ENCODE results near the gene C1orf159.
"Not testable (repeated sequence)": the region's sequence is repeated elsewhere in the genome, so short reads cannot be mapped to it uniquely, and the experiment has no call there.

The C1orf159 gene

DNA sequence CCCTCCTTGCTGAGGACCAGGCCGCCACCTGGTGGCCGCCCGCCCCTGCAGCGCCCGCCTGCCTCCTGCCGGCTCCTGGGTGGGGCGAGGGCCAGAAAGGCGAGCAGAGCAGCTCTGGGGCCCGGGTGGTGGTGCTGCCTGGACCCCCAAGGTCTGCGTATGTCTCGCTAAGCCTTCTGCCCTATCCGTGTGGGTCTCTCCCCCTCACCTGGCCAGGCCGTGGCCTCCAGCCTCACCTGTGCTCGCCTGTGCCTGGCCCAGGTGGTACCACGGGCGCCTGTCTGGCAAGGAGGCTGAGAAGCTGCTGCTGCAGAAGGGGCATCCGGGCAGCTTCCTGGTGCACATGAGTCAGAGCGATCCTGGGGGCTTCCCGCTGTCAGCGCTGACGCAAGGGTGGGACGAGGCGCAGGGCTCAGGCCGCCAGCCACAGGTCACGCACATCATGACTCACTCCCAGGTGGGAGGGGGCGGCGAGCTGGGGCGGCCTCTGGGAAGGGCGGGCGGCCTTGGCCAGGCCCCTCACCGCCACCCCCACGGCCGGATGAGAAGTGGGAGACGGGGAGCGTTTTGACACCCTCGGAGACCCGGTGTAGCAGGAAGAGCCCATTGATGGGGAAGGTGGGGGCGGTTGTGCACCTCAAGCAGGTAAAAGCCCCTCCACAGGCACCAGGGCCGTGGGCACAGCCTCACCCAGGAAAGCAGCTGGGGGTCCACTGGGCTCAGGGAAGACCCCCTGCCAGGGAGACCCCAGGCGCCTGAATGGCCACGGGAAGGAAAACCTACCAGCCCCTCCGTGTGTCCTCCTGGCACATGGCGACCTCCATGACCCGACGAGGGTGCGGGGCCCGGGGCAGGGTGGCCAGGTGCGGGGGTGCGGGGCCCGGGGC is 51.7 kb downstream of the C1orf159 start:
- DNase-seq, result no peak

DNA sequence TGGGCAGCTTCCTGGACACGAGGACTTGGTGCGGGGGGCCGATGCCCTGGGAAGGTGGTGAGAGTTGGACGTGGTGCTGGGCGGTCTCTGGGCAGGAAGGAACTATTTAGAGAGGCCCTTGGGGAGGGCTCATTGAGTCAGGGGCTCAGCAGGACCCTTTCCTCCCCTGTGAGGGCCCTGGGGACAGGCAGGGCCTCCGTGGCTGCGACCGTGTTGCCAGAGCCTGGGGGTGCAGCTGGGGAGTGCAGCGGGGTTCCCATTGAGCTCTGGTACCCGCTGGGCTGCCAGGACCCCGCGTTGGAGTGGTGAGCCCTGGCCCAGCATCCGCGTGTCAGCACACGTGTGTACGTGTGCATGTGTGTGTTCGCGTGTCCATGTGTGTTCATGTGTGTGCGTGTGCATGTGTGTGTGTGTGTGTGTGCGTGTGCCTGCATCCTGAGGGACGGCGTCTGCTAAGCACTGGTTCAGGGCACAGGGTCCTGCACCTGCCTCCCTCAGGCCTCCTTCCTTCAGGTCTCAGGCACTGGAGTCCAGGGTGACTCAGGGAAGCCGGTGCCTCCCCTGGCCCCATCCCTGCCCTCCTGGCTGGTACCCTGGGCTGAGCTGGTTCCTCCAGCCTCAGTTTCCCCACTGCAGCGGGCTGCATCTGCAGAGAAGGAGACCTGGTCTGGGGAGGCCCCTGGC is 52.5 kb downstream of the C1orf159 start:
- DNase-seq, result no peak

DNA sequence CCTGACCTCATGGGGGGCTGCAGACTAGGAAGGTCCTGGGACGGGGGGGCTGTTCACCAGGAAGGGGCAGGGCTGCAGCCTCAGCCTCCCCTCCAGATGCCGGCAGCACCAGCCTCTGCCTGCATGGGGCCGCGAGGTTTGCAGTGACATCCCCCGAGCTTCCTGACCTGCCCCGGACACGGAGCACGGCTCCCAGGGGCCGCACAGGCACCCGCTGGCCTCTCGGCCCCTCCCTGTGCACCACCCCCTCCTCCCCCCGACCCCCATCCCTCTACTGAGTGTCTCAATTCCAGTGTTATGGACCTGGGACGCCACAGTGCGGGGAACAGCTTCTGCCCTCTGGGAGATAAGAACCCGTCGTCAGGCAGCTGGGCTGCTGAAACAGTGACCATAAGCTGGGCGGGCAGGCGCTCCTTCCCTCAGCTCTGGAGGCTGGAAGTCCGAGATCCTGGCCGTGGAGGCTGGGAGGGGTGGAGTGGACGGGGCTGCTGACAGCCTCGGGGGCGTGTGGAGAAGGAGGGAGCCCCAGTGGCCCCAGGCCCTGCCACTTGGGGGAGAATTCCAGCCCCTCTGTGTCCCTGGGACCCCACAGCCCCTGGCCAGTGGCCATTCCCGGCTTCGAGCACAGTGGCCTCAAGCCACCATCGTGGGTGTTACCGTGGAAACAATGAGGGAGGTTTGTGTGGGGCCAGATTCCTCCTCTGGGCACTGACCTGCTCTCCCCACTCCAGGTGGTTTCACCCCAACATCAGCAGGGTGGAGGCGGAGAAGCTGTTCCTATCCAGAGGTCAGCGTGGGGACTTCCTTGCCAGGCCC is 53.3 kb downstream of the C1orf159 start:
- no peak for DNase-seq

DNA sequence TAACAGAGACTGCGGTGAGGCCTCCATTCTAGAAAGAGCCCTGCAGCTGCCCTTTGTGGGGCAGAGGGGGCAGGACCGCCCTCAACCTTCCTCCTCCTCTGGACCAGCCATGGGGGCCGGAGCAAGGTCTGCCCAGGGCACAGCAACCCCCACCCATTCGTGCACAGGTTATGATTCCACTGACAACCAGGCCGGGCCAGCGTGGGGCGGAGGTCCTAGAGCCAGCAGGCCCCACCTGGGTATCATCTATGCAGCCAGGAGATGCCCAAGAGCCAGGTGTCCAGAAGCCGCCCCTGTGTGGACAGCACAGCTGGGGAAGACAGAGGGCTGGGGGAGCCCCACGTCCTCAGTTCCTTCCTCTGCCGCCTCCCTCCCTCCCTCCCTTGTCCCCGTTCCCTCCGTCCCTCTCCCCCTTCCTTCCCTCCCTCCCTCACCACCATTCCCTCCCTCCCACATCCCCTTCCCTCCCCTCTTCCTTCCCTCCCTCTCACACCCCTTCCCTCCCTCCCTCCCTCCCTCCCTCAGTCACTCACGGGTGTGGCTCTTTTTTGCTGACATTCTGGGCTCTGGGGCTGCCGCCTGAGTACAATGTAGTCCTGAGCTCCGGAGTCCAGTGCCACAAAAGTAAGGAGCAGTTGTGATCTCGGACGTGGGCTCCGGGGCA is 54.1 kb downstream of the C1orf159 start:
- DNase-seq, result no peak

DNA sequence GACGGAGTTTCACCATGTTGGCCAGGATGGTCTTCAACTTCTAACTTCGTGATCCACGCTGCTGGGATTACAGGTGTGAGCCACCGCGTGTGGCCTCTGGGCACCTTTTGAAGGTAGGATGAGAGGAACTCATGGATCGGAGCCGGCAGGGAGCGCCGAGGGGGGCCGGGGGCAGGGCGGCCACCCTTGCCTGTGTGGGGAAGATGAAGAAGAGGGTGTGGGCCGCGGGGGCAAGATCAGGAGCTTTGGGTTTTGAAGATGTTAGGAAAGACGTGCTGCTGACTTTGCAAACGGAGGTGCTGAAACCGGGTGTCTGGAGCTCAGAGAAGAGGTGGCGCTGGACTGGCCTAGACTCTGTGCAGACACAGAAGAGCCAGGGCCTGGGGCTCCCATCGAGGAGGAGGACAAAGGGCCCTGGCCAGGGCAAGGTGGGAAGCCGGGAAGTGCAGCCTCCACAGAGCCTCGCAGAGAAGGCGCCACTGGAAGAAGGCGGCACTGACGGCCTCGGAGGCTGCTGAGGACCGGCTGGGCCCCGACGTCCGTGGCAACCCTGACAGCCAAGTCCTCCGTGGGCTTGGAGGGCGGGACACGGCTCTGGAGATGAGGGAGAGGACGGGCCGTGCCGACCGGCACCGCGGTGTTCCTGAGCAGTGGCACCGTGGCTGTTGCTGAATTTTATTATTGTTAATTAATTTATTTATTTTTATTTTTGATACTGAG is 55.4 kb downstream of the C1orf159 start:
- DNase-seq, result no peak

DNA sequence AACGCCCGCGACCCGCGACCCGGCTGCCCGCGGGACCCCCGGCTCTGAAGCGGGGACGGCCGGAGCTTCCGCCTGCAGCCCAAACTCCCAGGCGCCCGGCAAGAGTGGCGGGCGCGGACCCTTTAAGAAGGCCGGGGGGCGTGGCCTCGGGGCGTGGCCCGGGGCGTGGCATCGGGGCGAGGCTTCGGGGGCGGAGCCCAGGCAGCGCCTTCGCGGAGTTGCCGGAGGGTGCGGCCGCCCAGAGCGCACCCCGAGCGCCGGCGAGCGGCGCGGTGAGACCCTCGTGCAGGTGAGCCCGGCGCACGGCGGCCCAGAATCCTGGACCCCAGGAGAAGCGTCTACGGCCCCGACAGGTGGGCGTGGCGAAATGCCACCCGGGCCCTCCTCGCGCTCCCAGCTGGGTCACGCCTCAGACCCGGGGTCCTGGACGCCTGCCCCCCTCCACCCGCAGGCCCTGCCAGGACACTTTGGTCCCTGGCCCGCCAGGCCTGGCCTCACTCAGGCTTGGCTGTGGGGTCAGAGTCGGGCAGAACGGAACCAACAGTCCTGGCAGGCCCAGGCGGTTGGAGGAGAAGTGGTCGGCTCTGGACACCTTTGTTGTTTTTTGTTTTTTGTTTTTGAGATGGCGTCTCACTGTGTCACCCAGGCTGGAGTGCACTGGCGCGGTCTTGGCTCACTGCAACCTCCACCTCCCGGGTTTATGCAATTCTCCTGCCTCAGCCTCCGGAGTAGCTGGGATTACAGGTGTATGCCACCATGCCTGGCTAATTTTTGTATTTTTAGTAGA is 56.2 kb downstream of the C1orf159 start:
- no peak for DNase-seq

DNA sequence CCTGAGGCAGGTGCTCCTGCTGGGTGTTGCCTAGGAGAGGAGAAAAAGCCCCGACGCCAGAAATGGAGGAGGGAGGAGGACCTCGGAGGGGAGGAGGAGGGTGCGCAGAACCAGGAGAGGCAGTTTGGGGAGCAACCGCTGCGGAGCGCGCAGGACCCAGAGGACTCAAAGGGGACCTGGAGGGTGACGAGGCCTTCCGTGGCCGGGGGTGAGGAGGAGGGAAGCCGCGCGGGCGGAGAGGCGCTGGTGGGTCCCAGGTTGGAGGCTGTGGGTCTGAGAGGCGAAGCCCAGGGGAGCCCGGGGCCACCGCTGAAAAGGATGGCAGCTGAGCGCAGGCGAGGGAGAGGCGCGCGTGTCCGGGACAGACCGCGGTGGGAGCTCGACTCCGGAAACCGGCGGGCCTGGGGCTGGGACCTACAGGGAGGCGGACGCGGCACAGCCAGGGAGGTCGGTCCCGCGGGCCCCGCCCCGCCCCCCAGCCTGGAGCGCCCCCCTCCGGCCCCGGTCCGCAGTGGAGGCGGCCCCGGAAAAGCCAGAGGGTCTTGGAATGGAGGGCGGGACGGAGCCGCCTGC is 56.9 kb downstream of the C1orf159 start:
- no peak for DNase-seq

DNA sequence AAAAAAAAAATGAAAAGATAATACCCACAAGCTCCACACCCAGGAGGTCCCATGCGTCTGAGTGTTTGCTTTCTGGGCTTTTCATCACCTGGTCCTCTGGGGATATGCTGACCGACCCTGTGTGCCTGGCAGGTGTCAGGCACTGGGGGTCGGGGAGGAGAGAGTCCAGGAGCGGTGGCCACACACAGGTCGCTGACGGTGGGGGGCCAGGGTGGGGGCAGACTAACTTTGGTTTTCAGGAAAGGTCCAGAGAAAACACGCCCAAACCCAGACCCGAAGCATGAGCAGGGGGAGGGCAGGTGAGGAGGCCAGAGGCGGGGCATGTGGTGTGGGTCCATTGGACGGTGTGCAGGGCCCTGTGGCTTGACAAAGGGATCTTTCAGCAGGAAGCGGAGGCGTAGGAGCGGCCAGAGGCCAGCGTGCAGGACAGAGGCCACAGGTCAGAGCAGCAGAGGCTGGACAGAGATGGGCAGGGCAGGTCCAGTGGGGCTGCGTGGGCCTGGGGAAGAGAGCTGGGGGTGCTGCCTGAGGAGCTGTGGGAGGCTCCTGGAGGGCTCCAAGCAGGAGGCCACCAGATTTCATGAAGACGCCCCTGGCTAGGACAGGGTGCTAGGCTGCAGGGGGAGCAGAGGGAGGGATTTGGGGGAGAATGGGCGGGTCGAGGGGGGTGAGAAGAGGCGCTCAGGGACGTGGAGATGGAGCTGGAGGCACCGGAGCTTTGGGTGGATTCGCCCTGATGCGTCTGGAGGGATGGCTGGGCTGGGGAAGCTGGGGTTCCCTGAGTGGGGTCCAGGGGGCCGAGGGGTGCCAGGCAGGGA is 57.6 kb downstream of the C1orf159 start:
- no peak for DNase-seq

DNA sequence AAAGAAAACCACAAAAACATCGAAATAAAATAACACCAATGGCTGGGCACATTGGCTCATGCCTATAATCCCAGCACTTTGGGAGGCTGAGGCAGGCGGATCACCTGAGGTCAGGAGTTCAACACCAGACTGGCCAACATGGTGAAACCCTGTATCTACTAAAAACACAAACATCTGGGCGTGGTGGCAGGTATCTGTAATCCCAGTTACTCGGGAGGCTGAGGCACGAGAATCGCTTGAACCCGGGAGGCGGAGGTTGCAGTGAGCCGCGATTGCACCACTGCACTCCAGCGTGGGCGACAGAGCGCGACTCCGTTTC is 58.2 kb downstream of the C1orf159 start:
- DNase-seq, result not testable (repeated sequence)

DNA sequence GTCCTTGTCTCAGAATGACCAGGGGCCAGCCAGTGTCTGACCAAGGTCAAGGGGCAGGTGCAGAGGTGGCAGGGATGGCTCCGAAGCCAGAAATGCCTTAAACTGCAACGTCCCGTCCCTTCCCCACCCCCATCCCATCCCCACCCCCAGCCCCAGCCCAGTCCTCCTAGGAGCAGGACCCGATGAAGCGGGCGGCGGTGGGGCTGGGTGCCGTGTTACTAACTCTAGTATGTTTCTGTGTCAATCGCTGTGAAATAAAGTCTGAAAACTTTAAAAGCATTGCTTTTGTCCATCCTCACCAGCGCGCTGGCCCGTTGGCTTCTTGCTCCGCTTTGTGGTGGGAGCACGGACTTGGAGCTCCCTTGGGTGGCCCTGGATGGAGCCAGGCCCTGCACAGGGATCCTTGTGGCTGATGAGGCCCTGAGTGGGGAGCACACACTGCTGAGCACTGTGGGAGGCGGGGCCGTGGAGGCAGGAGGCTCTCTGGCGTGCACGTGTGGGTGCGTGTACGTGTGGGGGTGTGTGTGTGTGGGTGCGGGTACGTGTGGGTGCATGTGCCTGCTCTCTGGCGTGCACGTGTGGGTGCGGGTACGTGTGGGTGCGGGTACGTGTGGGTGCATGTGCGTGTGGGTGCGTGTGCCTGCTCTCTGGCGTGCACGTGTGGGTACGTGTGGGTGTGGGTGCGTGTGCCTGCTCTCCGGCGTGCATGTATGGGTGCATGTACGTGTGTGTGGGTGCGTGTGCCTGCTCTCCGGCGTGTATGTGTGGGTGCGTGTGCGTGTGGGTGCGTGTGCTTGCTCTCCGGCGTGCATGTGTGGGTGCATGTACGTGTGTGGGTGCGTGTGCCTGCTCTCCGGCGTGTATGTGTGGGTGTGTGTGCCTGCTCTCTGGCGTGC is 59.8 kb downstream of the C1orf159 start:
- no peak for DNase-seq

DNA sequence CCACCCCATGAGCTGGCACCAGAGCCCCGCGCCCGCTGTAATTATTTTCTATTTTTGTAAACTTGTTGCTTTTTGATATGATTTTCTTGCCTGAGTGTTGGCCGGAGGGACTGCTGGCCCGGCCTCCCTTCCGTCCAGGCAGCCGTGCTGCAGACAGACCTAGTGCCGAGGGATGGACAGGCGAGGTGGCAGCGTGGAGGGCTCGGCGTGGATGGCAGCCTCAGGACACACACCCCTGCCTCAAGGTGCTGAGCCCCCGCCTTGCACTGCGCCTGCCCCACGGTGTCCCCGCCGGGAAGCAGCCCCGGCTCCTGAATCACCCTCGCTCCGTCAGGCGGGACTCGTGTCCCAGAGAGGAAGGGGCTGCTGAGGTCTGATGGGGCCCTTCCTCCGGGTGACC is 60.9 kb downstream of the C1orf159 start:
- DNase-seq, result no peak

DNA sequence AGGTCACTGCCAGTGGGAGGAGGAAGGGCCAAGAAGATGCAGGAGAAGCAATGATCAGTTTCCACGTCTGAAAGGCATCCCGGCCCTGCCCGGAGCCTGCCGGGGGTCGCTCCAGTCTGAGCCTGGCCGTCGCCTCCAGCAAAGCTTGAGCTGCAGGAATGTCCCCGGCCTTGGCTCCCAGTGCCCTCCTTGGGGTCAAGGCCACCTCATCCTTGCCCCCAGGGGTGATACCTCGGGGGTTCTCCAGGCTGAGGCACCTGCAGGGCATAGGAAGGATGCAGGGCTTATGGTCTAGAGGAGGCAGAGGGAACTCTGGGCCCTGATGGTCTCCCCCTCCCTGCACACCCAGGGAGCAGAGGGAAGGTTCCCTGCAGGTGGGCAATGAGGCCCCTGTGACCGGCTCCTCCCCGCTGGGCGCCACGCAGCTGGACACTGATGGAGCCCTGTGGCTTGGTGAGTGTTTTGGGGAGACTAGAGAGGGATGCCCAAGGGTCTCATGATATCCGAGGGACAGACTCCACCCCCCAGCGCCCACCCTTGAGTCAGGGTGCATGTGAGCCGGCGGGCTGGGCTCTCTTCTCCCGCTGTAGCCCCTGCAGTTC is 61.7 kb downstream of the C1orf159 start:
- no peak for DNase-seq

DNA sequence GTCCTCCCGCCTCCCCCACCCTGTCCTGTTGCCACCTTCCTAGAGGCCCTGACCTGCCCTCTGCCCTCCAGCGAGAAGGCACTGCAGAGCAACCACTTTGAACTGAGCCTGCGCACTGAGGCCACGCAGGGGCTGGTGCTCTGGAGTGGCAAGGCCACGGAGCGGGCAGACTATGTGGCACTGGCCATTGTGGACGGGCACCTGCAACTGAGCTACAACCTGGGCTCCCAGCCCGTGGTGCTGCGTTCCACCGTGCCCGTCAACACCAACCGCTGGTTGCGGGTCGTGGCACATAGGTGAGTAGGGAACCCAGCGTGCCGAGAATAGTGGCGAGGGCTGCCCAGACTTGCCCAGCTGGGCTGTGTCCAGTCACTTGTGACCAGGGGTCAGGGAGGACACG is 62.2 kb downstream of the C1orf159 start:
- no peak for DNase-seq

DNA sequence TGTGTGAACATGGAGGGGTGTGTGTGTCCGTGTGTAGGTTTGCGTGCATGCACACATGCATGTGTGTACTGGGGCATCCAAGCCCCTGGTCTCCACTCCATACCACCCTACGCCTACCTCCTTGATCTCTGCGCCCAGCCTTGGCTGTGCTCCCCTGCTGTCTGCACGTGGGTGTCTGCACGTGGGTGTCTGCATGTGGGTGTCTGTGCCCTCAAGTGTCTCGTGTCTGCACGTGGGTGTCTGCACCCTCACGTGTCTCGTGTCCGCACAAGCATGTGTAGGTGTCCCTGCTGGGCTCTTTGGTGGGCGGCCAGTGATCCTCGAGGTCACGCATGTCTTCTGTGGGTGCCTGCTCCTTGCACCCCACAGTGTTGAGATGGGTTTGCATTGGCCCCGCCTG is 62.9 kb downstream of the C1orf159 start:
- DNase-seq, result no peak

DNA sequence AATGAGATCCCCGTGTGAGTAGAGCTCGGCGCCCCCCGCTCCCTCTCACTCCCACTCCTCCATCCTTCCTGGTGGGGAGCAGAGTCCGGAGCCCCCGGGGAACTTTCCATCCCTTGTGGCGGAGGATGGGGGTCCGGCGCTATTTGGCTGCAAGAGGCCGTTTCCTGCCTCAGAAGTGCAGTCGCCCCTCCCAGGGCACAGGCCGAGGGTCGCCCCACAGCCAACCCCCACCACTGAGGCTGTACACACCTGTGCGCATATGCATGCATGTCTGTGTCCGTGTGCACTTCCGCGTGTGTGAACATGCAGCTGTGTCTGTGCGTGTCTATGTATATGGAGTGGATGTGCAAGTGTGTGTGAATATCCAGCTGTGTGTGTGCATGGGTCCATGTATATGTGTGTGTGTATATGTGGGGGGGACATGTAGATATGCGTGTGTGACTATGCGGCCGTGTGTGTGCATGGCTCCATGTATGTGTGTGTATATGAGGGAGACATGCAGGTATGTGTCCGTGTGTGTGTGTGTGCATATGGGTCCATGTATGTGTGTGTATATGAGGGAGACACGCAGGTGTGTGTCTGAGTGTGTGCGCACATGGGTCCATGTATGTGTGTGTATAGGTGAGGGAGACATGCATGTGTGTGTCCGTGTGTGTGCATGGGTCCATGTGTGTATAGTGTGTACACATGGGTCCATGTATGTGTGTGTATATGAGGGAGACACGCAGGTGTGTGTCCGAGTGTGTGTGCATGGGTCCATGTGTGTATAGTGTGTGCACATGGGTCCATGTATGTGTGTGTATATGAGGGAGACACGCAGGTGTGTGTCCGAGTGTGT is 63.7 kb downstream of the C1orf159 start:
- DNase-seq, result no peak

DNA sequence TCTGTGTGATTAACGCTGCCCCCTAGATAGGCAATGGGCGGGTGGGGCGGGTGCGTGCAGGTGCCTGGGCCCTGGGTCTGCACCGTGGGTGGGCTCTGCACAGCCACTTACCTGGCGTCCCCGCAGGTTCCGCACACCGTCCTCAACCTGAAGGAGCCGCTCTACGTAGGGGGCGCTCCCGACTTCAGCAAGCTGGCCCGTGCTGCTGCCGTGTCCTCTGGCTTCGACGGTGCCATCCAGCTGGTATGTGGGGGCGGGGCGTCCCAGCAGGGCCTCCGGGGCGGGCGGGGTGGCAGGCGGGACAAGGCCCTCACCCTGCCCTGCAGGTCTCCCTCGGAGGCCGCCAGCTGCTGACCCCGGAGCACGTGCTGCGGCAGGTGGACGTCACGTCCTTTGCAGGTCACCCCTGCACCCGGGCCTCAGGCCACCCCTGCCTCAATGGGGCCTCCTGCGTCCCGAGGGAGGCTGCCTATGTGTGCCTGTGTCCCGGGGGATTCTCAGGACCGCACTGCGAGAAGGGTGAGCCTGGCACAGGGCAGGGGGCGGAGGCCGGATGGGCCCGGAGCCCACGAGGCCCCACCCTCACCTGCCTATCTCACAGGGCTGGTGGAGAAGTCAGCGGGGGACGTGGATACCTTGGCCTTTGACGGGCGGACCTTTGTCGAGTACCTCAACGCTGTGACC is 64.6 kb downstream of the C1orf159 start:
- DNase-seq, result no peak

DNA sequence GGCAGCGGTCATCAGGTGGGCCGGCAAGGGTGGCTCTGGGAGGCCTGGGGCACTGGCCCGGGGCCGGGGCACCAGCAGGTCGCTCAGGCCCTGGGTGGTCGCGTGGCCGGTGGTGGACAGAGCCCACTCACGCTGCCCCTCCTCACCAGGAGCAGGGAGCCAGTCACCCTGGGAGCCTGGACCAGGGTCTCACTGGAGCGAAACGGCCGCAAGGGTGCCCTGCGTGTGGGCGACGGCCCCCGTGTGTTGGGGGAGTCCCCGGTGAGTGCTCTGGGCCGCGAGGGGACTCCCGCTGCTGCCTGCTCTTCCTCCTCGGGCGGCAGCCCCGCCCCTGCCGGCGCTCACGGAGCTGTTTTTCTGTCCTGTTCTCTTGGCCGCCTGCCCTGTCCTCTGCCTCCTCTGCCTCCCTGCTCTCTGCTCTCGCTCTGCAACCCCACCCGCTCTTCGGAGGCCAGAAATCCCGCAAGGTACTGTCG is 65.3 kb downstream of the C1orf159 start:
- DNase-seq, result no peak

Data from NCI-H1417 treated with DMSO at 0.1 percent for 48 hours (cell line).